Hepatocyte (in vitro differentiated cells): ENCODE data around the gene STAMBP. TPM values are rescaled to one million over a fixed set of nuclear protein-coding genes. Genes with fewer than 3 reads are reported as not detected.

ENCODE experiments used
- DNase-seq: peaks from one replicate; pipeline ENCODE4 v3.0.0-alpha.2; 2016; ENCODE audit warnings: low spot score
- H2AFZ ChIP-seq: fragments of 200-600 bp; sonication (generic); 2 replicates; pipeline ENCODE4 v1.6.0; 2016; ENCODE audit warnings: antibody characterized with exemption, mild to moderate bottlenecking
- H3K27ac ChIP-seq: fragments of 200-600 bp; sonication (generic); 2 replicates; pipeline ENCODE4 v1.5.1; 2016; ENCODE audit warnings: mild to moderate bottlenecking
- H3K27me3 ChIP-seq: fragments of 200-600 bp; sonication (generic); 2 replicates; pipeline ENCODE4 v1.6.1; 2016
- H3K36me3 ChIP-seq: fragments of 200-600 bp; sonication (generic); replicated peaks from 2 replicates; pipeline ENCODE4 v1.5.1; 2016; ENCODE audit warnings: low read depth; ENCODE audit not compliant: insufficient read depth
- H3K4me1 ChIP-seq: fragments of 200-600 bp; sonication (generic); 2 replicates; pipeline ENCODE4 v1.5.1; 2016; ENCODE audit warnings: mild to moderate bottlenecking, moderate library complexity; ENCODE audit not compliant: insufficient read depth
- H3K4me2 ChIP-seq: fragments of 200-600 bp; sonication (generic); 2 replicates; pipeline ENCODE4 v1.6.0; 2016
- H3K4me3 ChIP-seq: fragments of 200-600 bp; sonication (generic); 2 replicates; pipeline ENCODE4 v1.5.1; 2016; ENCODE audit warnings: mild to moderate bottlenecking
- H3K79me2 ChIP-seq: fragments of 200-600 bp; sonication (generic); 2 replicates; pipeline ENCODE4 v1.6.0; 2017; ENCODE audit warnings: mild to moderate bottlenecking
- H3K9me2 ChIP-seq: fragments of 200-600 bp; sonication (generic); replicated peaks from 2 replicates; pipeline ENCODE4 v1.6.0; 2017; ENCODE audit warnings: mild to moderate bottlenecking; ENCODE audit not compliant: insufficient read depth
- H3K9me3 ChIP-seq: fragments of 200-600 bp; sonication (generic); 2 replicates; pipeline ENCODE4 v1.5.1; 2016; ENCODE audit warnings: low read depth, mild to moderate bottlenecking
- H4K20me1 ChIP-seq: fragments of 200-600 bp; sonication (generic); 2 replicates; pipeline ENCODE4 v1.6.0; 2016; ENCODE audit warnings: mild to moderate bottlenecking; ENCODE audit not compliant: insufficient read depth, poor library complexity, severe bottlenecking
- EZH2 ChIP-seq: fragments of 200-600 bp; sonication (generic); IDR thresholded peaks from 2 replicates; pipeline ENCODE4 v1.6.1; 2016; ENCODE audit warnings: antibody characterized with exemption, mild to moderate bottlenecking, borderline replicate concordance
- EZH2phosphoT487 ChIP-seq: fragments of 200-600 bp; sonication (generic); IDR thresholded peaks from one replicate; pipeline ENCODE4 v1.6.1; 2018; ENCODE audit warnings: antibody characterized with exemption, mild to moderate bottlenecking, low read depth, moderate library complexity; ENCODE audit not compliant: unreplicated experiment, severe bottlenecking
- WGBS: methylation state at CpG from one replicate; pipeline ENCODE4 v1.1.6; 2016; ENCODE audit warnings: low lambda C conversion rate; ENCODE audit errors: missing lambda C conversion rate; 5-methylcytosine and 5-hydroxymethylcytosine counted together
- polyA plus RNA-seq: library from polyadenylated mRNA; unstranded; fragments of >200 nt; fragmentation: Nextera tagmentation; extraction: Ambion mirVana; gene quantifications from 2 replicates; pipeline ENCODE4 v1.2.1, GENCODE V29; 2016
- total RNA-seq: library from RNA; depleted of rRNA; stranded (reverse); fragments of >200 nt; gene quantifications from 2 replicates; pipeline ENCODE4 v1.2.3, GENCODE V29; 2014
- TF ChIP-seq, protein P1 (sequence below): fragments of 200-600 bp; sonication (generic); IDR thresholded peaks from 2 replicates; pipeline ENCODE4 v1.5.1; 2016; ENCODE audit warnings: antibody characterized with exemption, mild to moderate bottlenecking; ENCODE audit not compliant: poor library complexity

STAMBP gene
- total and polyA plus RNA-seq, 2 experiments from 2014 or later, result 34.3 to 43.0 TPM

DNA sequence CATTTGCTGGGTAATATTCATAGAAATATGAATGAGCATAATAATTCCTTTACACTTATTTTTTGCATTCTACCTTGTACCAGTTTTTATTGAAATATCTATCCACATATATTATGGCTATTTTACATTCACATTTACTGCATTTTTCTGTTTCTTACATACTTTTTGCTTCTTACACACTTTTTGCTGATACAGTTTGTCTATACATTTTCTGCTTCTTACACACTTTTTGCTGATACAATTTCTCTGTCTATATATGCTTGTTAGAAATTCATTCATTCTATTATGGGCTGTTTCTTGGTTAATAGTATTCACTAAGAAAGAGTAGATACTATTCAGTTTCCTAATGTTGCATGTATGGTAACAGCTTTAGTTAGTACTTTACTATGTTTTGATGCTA is 16.9 kb upstream of the STAMBP start:
- Histone ChIP-seq H3K4me1 (no peaks in the 10 kb centered on the region), H4K20me1 (no peaks in the 10 kb centered on the region), H2AFZ (no peak overlapping the region), H3K27ac (no peak overlapping the region), H3K4me2 (no peak overlapping the region), H3K79me2 (no peaks in the 10 kb centered on the region), H3K27me3 (peaks cover 12% of the 10 kb centered on the region), H3K4me3 (no peak overlapping the region), H3K9me3 (no peaks in the 10 kb centered on the region), H3K36me3 (no peaks in the 10 kb centered on the region), H3K9me2 (no peaks in the 10 kb centered on the region)
- TF ChIP-seq EZH2 (no peak), EZH2phosphoT487 (no peak)
- TF ChIP-seq, protein P1, sequence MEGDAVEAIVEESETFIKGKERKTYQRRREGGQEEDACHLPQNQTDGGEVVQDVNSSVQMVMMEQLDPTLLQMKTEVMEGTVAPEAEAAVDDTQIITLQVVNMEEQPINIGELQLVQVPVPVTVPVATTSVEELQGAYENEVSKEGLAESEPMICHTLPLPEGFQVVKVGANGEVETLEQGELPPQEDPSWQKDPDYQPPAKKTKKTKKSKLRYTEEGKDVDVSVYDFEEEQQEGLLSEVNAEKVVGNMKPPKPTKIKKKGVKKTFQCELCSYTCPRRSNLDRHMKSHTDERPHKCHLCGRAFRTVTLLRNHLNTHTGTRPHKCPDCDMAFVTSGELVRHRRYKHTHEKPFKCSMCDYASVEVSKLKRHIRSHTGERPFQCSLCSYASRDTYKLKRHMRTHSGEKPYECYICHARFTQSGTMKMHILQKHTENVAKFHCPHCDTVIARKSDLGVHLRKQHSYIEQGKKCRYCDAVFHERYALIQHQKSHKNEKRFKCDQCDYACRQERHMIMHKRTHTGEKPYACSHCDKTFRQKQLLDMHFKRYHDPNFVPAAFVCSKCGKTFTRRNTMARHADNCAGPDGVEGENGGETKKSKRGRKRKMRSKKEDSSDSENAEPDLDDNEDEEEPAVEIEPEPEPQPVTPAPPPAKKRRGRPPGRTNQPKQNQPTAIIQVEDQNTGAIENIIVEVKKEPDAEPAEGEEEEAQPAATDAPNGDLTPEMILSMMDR, result no peak
- DNase-seq, result no peak

DNA sequence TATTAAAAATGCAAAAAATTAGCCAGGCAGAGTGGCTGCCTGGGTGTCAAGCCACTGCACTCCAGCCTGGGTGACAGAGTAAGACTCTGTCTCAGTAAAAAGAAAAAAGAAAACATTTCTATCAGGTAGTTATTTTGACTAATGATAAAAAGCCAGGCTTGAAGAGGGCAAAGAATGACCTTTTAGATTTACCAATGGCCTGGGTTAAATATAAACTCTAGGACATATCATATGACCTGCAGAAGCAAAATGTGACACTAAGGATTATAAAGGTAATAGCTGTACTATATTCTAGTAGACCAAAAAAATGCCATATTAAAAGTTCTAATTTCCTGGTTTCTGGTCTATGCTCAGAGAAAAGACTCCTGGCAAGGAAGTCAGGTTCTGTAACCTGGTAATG is 16.1 kb upstream of the STAMBP start:
- no peaks in the 10 kb centered on the region for H4K20me1 ChIP-seq
- H3K4me3 ChIP-seq, result no peak overlapping the region
- no peaks in the 10 kb centered on the region for H3K79me2 ChIP-seq
- no peaks in the 10 kb centered on the region for H3K36me3 ChIP-seq
- no peak for TF ChIP-seq EZH2
- no peak for TF ChIP-seq EZH2phosphoT487
- TF ChIP-seq, protein P1, result no peak
- no peak for DNase-seq
- H3K27ac ChIP-seq, result no peak overlapping the region
- H3K4me1 ChIP-seq, result no peaks in the 10 kb centered on the region
- H3K9me2 ChIP-seq, result no peaks in the 10 kb centered on the region
- H2AFZ ChIP-seq, result no peak overlapping the region
- peaks cover 12% of the 10 kb centered on the region for H3K27me3 ChIP-seq
- H3K9me3 ChIP-seq, result no peaks in the 10 kb centered on the region
- H3K4me2 ChIP-seq, result no peak overlapping the region

DNA sequence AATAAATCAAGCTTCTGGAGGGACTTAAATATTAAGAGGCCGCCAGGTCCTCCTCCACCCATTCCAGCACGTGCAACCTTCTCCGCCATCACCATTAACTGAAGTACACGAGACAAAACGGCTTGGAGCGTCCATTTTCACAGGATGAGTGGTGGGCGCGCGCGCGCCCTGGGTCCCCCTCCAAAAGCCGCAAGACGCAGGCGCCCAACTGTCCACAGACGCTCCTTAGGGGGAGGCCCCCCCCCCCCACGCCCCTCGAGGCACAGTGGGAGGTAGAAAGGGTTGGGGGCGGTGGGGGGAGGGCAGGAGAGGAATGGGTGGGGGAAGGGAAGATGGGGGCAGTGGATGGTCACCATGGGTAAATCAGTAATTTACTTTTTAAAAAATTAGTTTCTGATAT is 10.5 kb upstream of the STAMBP start:
- WGBS, result 94% methylated on average over 15 of the region's 18 CpGs

More for the DNA sequence above, 10.5 kb upstream of the STAMBP start:
- Histone ChIP-seq H3K36me3 (no peaks in the 10 kb centered on the region), H3K27ac (no peak overlapping the region), H3K4me1 (no peaks in the 10 kb centered on the region), H3K79me2 (no peaks in the 10 kb centered on the region), H3K9me3 (no peaks in the 10 kb centered on the region), H3K4me3 (no peak overlapping the region), H3K27me3 (peaks cover 21% of the 10 kb centered on the region), H2AFZ (no peak overlapping the region), H3K4me2 (no peak overlapping the region), H3K9me2 (no peaks in the 10 kb centered on the region), H4K20me1 (no peaks in the 10 kb centered on the region)
- no peak for DNase-seq
- TF ChIP-seq EZH2phosphoT487 (no peak), EZH2 (no peak)
- TF ChIP-seq, protein P1, result no peak
